PC-9 (cell line): ENCODE measurements around the gene PCDHB5. TPM values are rescaled to one million over a fixed set of nuclear protein-coding genes. Genes with fewer than 3 reads are reported as not detected.
"Not testable (repeated sequence)": the region's sequence is repeated elsewhere in the genome, so short reads cannot be mapped to it uniquely, and the experiment has no call there.

Experiments
- BruUV-seq: library from RNA; stranded (reverse); fragments of 400-500 nt; replicated peaks from 2 replicates; lab custom pipeline; 2021; lab: Mats Ljungman, UMichigan
- CTCF ChIA-PET: fragments of 300-600 bp; sonication (Branson Sonifier 250); formaldehyde crosslinking; loops from one replicate; lab custom pipeline; 2022; ENCODE audit warnings: antibody characterized with exemption; lab: Charles Lee
- POLR2A ChIA-PET: fragments of 300-600 bp; sonication (Branson Sonifier 250); formaldehyde crosslinking; loops from one replicate; lab custom pipeline; 2022; ENCODE audit warnings: antibody characterized with exemption; ENCODE audit not compliant: unreplicated experiment; lab: Charles Lee
- DNase-seq, 2 experiments: peaks; one replicate each; pipeline versions ENCODE4 v3.0.0 to v3.0.0-alpha.2; 2015 to 2022; ENCODE audit warnings: mixed read lengths in 1 of 2
- H2AFZ ChIP-seq: fragments of 200-600 bp; sonication (generic); 2 replicates; pipeline ENCODE4 v1.8.1; 2017; ENCODE audit warnings: antibody characterized with exemption
- H3F3A ChIP-seq: fragments of 200-600 bp; sonication (generic); 2 replicates; pipeline ENCODE4 v1.8.1; 2017; ENCODE audit warnings: antibody characterized with exemption, mild to moderate bottlenecking, low read depth; ENCODE audit not compliant: insufficient read depth
- H3K27ac ChIP-seq: fragments of 200-600 bp; sonication (generic); 2 replicates; pipeline ENCODE4 v1.6.1; 2016; ENCODE audit warnings: mixed run types
- H3K27me3 ChIP-seq: fragments of 200-600 bp; sonication (generic); 2 replicates; pipeline ENCODE4 v1.6.1; 2016; ENCODE audit warnings: low read depth, mixed run types; ENCODE audit not compliant: insufficient read depth
- H3K36me3 ChIP-seq: fragments of 200-600 bp; sonication (generic); 2 replicates; pipeline ENCODE4 v1.6.1; 2016; ENCODE audit warnings: low read depth, mixed run types
- H3K4me1 ChIP-seq: fragments of 200-600 bp; sonication (generic); replicated peaks from 2 replicates; pipeline ENCODE4 v1.6.1; 2016; ENCODE audit warnings: mixed run types; ENCODE audit not compliant: insufficient read depth
- H3K4me2 ChIP-seq: fragments of 200-600 bp; sonication (generic); 2 replicates; pipeline ENCODE4 v1.6.1; 2017; ENCODE audit warnings: mixed run types
- H3K4me3 ChIP-seq: fragments of 200-600 bp; sonication (generic); 2 replicates; pipeline ENCODE4 v1.6.1; 2016; ENCODE audit warnings: mixed run types
- H3K79me2 ChIP-seq: fragments of 200-600 bp; sonication (generic); 2 replicates; pipeline ENCODE4 v1.6.1; 2017; ENCODE audit warnings: low read depth, mixed run types
- H3K9me2 ChIP-seq: fragments of 200-600 bp; sonication (generic); 2 replicates; pipeline ENCODE4 v1.8.1; 2017; ENCODE audit warnings: mild to moderate bottlenecking; ENCODE audit not compliant: insufficient read depth
- H3K9me3 ChIP-seq: fragments of 200-600 bp; sonication (generic); 2 replicates; pipeline ENCODE4 v1.8.1; 2016; ENCODE audit warnings: low read depth; ENCODE audit not compliant: insufficient read depth
- H4K20me1 ChIP-seq: fragments of 200-600 bp; sonication (generic); 2 replicates; pipeline ENCODE4 v1.8.1; 2017; ENCODE audit not compliant: insufficient read depth
- CTCF ChIP-seq: fragments of 200-600 bp; sonication (generic); conservative IDR thresholded peaks from 2 replicates; pipeline ENCODE4 v1.6.1; 2017; ENCODE audit warnings: mixed run types, antibody characterized with exemption, mild to moderate bottlenecking, moderate library complexity
- EZH2 ChIP-seq: fragments of 200-600 bp; sonication (generic); IDR thresholded peaks from 2 replicates; pipeline ENCODE4 v1.8.0; 2017; ENCODE audit warnings: antibody characterized with exemption, low read depth
- intact Hi-C: fragments of 100-400 bp; cut with micrococcal nuclease; formaldehyde crosslinking; loops from one replicate; pipeline ENCODE4 v1.10.0; 2022; ENCODE audit not compliant: unreplicated experiment
- total RNA-seq: library from RNA; stranded (reverse); gene quantifications from 2 replicates; pipeline ENCODE4 v1.2.3, GENCODE V29; 2021

The PCDHB5 gene
- total RNA-seq, 1 experiment from 2014 or later, result not detected

GRCh38 chr5:141180313-141180712, 45.3 kb downstream of the PCDHB5 start:
- Histone ChIP-seq H3K27me3 (no peaks in the 10 kb centered on the region), H3K27ac (no peak overlapping the region), H3K4me1 (no peaks in the 10 kb centered on the region), H3K4me2 (no peak overlapping the region), H3K9me3 (peaks cover 2% of the 10 kb centered on the region; the same call in 1 of the 2 replicates), H3K9me2 (no peaks in the 10 kb centered on the region), H3F3A (no peaks in the 10 kb centered on the region), H3K36me3 (no peaks in the 10 kb centered on the region), H3K79me2 (no peaks in the 10 kb centered on the region), H3K4me3 (no peak overlapping the region), H4K20me1 (no peaks in the 10 kb centered on the region), H2AFZ (no peak overlapping the region)
- DNase-seq, result no peak
- intact Hi-C loops, result loop anchor here (10.0 kb wide), 1 partner anchor 96 kb away; no protein-coding TSS in a partner anchor
- POLR2A ChIA-PET, result no interaction called here
- CTCF ChIA-PET, result no interaction called here
- BruUV-seq, result no TSS peak
- TF ChIP-seq CTCF (no peak), EZH2 (no peak)

- Histone ChIP-seq H3F3A (no peaks in the 10 kb centered on the region), H3K9me3 (no peaks in the 10 kb centered on the region), H3K4me2 (no peak within 1 kb of the TSS), H4K20me1 (no peaks in the 10 kb centered on the region), H3K36me3 (no peaks in the 10 kb centered on the region), H2AFZ (no peak within 1 kb of the TSS), H3K79me2 (no peaks in the 10 kb centered on the region), H3K4me1 (no peaks in the 10 kb centered on the region), H3K4me3 (no peak within 1 kb of the TSS), H3K9me2 (no peaks in the 10 kb centered on the region), H3K27me3 (no peaks in the 10 kb centered on the region), H3K27ac (no peak within 1 kb of the TSS)
- peak; percentile 40; the same call in 1 of the 2 replicates for TF ChIP-seq CTCF
- TF ChIP-seq EZH2, result no peak
- ChIA-PET CTCF (no interaction called here), POLR2A (no interaction called here)
- BruUV-seq, result no TSS peak
- DNase-seq, result peak in 1 of 2 experiments; percentile 19
- intact Hi-C loops, result loop anchor here (10.0 kb wide), 1 partner anchor 97 kb away; no protein-coding TSS in a partner anchor
Measured at GRCh38 chr5:141182248-141182647, 47.2 kb downstream of the PCDHB5 start, which contains the start of gene PCDHB16. Gene PCDHB16 (plus strand): TSS chr5:141182387. CDS start chr5:141182560, 173 bp downstream.

- H3K9me3 ChIP-seq, result not testable (repeated sequence)
Measured at GRCh38 chr5:141184117-141184855, 49.3 kb downstream of the PCDHB5 start.

More at GRCh38 chr5:141184117-141184855, 49.3 kb downstream of the PCDHB5 start:
- H3K79me2 ChIP-seq, CTCF ChIA-PET, H3K36me3 ChIP-seq, H4K20me1 ChIP-seq, H3K4me1 ChIP-seq, H3K4me2 ChIP-seq, H3K27me3 ChIP-seq, H2AFZ ChIP-seq, BruUV-seq, H3F3A ChIP-seq, H3K9me2 ChIP-seq, POLR2A ChIA-PET, DNase-seq, H3K27ac ChIP-seq, H3K4me3 ChIP-seq: not testable (repeated sequence)
- intact Hi-C loops, result loop anchor here (10.0 kb wide), 1 partner anchor 99 kb away; no protein-coding TSS in a partner anchor
